ENCODE results near the gene CTTN.
"Not testable (repeated sequence)": the region's sequence is repeated elsewhere in the genome, so short reads cannot be mapped to it uniquely, and the experiment has no call there.

The CTTN gene

GRCh38 chr11:70381872-70382861, 16.2 kb upstream of the CTTN start:
- no peak for DNase-seq

DNA sequence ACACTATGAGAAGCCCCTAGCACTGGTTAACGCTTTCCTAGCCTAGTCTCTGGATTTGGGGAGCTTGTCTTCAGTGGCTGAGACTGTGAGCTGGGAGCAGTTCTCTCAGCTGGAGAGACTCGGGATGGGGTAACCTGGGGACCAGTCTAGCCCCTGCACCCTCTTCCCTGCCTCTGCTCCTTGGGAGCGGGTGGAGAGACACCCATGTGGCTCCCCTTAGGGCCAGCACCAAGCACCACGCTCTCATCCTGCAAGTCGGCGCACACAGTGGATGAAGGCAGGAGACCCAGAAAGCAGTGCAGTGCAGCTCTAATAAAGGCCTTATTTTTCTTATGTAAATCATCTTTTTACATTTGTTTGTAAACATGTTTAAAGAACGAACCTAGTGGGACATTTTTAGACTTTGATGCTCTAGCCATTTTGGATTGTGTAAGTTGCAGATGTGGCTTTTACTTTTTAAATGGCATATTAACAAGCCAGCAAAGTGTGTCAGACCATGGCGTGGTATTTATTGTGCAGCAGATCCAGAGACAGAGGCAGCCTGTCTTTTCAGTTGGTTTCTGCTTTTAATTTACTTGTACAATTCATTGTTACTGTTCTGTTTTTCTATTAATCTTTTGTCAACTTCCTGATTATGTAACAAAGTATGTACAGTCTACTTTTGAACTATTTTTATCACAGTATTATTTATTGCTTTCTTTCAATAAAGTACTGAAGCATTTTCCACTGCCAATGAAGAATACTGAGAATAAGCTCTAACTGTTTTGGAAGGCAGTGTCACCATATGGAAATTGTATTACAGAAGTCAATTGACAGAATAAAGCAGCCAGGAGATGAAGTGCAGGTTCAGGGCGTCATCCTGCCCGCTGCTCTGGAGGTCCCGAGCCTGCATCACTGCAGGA, 14.4 kb upstream of the CTTN start:
- DNase-seq, result no peak

DNA sequence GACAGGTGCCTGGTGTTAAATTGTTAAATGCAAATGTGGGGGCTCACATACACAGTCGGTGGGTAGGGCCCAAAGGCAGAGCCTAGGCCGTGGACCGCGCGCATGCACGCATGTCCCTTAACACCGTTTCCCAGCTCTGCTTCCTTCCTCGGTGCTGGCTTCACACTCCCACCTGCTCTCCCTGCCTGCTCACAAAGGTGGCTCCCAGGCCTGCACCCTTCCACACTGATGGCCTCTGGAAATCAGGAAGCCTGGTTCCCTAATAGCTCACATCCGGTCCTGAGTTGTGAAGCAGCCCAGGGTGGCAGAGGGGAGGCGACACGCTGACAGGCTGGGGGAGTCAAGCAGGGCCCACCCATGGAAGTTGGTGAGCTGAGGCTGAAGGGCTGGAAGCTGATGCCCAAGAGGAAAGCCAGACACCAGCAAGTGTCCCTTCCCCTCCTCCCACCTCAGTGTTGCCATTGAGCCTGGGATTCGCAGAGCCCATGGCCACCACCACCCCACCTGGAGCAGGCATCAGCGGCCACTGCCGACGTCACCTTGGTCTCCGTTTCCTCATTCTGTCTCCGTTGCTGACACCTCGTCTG, 13.7 kb upstream of the CTTN start:
- DNase-seq, result no peak

DNA sequence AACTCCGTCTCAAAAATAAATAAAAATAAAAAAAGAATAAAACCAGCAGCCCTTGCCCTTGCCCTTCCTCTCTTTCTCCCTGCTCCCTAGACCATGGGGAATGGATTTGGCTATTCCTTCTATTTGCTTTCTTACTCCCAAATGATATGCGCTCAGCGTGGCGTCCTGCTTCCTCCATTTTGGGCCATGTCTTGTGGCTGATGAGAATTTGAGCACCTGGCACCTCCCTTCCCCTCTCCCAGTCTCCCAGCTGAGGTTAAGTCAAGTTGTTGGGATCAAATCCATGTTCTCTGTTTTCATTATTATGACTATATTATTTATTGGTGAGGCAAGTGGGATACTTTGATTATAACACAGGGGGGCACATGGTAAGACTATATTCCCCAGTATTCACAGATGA, 10.8 kb upstream of the CTTN start:
- no peak for DNase-seq

GRCh38 chr11:70389201-70389600, 9.1 kb upstream of the CTTN start:
- DNase-seq, result no peak

DNA sequence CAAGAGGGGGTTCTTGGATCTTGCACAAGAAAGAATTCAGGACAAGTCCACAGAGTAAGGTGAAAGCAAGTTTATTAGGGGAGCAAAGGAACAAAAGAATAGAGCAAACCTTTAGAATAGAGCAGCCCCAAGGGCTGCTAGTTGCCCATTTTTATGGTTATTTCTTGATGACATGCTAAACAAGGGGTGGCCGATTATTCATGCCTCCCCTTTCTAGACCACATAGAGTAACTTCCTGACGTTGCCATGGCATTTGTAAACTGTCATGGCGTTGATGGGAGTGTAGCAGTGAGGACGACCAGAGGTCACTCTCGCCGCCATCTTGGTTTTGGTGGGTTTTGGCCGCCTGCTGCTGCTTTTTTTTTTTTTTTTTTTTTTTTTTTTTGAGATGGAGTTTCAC, 7.4 kb upstream of the CTTN start:
- DNase-seq, result not testable (repeated sequence)

DNA sequence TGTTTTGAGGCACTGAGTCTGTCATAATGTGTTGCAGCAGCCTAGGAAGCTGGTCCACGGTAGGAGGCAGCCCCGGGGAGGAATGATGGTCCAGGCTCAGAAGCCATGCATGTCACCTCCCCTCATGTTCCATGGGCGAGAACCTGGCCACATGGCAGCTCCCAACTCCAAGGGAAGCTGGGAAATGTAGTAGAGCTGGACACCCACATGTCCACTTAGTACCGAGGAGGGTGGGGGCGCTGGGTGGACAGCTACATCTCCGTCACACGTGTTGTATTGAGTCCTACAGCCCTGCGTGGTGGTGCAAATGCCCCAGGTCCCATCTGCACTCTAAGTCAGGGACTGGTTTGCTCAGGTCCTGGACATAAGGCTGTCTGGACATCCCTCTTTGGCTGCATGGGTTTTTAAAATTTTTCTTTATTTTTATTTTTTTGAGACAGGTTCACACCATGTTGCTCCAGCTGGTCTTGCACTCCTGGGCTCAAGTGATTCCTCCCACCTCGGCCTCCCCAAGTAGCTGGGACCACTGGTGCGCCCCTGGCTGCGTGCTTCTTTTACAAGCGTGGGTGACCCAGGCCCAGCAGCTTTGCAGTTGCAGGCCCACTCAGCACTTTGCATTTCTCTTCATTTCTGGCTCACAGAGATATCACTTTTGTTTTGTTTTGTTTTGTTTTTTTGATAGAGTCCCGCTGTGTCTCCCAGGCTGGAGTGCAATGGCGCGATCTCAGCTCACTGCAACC, 3.9 kb upstream of the CTTN start:
- no peak for DNase-seq

- no peak for DNase-seq
Measured at GRCh38 chr11:70397336-70397982, 870 bp upstream of the CTTN start.

DNA sequence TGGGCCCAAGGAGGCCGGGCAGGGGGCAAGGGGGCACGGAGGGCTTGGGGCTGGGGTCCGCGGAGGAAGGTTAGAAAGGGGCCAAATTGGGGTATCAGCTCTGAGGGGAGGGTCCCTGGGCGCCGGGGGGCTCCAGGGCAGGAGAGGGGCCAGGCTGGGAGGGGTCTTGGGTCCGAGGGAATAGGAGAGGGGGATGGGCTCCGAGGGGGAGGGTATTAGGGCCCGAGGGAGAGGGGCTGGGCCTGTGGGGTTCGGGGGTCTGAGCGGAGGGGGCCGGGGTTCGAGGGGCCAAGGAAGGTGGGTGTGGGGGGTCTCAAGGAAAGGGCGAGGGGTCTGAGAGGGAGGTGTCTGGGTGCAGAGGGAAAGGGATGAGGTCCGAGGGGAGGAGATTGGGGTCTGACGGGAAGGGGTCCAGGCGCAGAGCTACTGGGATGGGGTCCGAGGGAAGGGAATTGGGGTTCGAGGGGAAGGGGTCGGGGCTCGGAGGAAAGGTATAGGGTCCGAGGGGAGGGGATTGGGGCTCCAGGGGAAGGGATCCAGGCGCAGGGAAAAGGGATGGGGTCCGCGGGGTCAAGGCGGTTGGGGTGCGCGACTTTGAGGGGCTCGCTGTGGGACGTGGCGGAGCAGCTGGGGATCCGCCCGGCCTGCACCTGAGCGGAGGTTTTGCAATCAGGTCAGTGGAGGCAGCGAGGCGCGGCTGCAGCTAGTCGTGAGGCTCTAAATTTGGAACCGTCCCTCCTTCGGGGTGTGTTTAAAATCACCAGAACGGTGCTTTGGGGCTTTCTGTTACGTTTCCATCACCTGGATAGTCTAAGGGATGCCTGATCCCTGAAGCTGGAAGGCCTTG, 728 bp downstream of the CTTN start:
- DNase-seq, result no peak

DNA sequence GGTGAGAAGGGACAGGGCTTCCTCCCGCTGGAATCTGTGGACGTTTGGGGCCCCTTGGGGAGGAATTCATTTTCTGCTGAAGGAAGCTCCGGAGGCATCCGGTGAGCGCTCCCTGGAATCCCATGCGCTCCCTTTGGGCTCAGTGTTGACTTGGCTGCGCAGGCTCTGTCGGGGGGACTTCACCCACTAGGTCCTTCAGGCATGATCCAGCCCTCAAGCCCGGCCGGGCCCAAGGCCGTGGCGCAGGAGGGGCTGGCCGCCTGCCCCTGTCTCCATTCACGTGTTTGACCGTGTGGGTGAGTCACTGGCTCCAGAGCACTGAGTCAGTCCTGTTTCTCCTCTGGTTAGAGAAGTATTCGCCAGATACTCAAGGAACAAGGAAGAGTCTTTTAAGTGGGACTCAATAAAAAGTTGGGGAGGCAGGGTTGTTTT, 1.4 kb downstream of the CTTN start:
- DNase-seq, result peak in 1 of 2 donors; percentile 32

DNA sequence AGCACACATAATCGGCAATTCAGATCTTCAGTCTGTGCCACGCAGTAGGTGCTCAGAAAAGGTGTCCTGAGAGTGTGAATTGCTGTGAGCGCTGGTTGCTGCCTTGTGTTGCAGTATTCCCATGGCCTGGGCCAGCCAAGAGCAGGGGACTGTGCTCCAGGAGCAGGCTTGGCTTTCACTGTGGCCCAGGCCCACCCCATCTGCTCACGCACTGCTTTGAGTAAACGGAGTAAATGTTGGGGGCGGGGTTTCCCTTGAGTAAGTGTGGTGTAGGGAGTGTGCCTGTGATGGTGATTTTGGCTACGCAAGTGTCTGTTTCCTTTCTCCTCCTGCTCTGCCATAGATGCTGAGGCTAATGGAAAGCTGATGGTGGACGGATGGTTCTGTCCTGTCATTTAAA, 2.3 kb downstream of the CTTN start:
- no peak for DNase-seq

- DNase-seq, result no peak
Measured at GRCh38 chr11:70402016-70402415, 3.7 kb downstream of the CTTN start.

DNA sequence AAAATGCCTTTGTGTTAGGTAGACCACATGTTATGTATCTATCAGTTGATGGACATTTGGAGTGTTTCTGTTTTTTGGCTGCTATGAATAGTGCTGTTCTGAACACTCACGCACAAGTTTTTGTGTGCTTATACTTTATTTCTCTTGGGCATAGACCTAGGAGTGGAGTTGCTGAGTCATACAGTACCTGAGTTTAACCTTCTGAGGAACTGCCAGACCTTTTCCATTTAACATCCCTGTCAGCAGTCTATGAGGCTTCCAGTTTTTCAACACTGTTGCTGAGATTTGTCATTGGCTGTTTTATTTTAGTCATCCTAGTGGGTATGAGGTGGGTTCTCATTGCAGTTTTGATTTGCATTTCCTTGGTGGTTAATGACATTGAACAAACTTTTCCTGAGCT, 4.4 kb downstream of the CTTN start:
- DNase-seq, result no peak

DNA sequence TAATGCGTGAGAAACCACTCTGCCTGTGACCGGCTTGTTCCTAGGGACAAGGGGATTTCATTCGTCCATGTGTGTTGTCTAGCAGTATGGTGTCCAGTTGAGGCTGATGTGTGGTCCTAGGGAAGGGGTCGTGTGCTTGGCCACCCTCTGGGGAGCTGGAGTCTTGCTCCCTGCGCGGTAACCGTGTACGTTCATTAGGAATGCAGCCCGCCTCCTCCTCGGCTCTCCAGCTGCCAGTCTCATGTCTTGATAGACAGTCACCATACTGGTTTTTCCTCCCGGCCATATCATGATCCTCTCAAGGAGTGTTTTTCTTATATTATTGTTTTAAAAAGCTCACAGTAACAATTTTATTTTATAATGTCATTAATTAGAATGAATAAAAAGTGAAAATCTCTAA, 5.9 kb downstream of the CTTN start:
- no peak for DNase-seq

DNA sequence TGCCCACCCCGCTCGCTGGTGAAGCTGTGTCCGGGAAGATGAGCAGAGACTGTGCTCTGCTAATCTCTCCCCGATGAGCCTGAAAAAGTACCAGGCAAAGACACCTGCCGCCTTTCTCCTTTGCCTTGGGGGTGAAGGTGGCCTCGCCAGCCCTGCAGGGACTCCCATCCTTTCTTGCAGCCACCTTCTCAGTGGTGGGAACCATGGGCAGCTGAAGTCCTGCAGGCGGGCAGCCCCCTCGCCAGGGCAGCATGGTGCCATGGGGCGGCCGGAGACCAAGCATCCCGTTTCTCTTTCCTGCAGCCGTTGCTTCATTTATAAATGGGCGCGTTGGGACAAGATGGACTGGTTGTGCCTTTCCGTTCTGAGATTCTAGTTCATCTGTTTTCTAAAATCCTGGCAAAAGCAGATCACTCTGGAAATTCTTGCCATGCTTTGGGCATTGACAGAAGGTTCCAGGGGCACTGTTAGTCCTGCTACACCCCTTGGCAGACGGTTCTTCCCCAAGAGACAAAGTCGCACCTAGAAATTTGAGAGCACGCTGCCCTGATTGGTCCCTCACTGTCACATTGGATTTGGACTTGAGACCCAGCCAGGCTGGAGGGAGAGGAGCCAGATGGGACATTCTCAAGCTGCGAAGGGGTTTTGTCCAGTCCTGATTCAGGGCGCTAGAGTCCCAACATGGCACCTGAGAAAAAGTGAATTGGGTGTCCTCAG, 7.5 kb downstream of the CTTN start:
- DNase-seq, result no peak

GRCh38 chr11:70407121-70407520, 8.8 kb downstream of the CTTN start:
- no peak for DNase-seq

DNA sequence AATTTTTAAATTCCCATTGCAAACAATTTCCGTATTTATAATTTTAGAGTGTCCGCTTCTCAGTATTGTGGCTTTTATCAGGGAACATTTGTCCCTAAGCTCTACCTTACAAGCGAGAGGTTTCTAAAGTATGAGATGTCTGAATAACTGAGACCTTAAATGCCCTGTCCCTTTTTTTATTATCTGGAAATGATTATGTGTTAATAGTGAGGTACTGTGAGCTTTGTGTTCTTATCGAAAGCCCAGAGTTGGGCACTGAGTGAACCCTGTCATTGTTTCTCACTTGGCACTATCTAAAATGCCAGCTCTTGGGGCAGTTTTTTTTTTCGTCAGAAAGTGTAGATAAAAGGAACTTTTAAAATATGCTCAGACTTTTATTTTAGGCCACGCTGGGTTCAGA, 9.5 kb downstream of the CTTN start:
- DNase-seq, result no peak

DNA sequence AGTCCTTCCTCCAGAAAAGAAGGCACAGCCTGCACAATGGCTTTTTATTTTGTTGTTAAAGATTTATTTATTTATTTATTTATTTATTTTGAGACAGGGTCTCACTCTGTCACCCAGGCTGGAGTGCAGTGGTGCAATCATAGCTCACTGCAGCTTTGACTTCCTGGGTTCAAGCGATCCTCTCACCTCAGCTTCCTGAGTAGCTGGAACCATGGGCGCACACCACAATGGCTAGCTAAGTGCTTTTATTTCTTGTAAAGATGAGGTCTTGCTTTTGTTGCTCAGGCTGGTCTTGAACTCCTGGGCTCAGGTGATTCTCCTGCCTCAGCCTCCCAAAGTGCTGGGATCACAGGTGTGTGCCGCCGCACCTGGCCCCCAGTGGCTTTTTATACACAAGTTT, 10.0 kb downstream of the CTTN start:
- DNase-seq, result not testable (repeated sequence)

- DNase-seq, result no peak
Measured at GRCh38 chr11:70409437-70409836, 11.1 kb downstream of the CTTN start.

DNA sequence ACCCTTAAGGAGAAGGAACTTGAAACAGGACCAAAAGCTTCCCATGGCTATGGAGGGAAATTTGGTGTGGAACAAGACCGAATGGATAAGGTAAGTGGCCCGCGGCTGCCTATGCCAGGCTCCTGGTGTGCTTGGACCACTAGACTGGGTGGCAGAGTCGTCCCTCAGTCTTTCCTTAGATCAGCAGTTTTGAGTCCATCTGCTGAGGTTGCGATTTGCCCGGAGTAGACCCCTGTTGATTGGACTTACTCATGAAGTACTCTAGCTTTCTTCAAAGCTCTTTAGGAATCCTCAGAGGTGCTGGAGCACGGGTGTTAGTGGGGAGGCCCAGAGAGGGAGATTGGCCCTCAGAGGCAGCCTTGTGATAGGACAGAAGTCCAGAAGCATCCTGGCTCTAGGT, 11.5 kb downstream of the CTTN start:
- DNase-seq, result no peak
